ENCODE measurements around the gene CCDC97.

The CCDC97 gene

GRCh38 chr19:41353466-41354342 lies 43.7 kb downstream of the CCDC97 start, which contains the start of gene TGFB1 (continued):
- TF ChIP-seq ZNF335 (tag by site-specific recombination; conservative IDR thresholded peaks at IDR 0.05) (peak; percentile 76), ZNF391 (tag by site-specific recombination; IDR thresholded peaks at IDR 0.05; ENCODE audit: borderline replicate concordance, low read depth) (no peak), ZNF623 (tag by site-specific recombination; IDR thresholded peaks at IDR 0.05) (no peak; the same call in 1 of the 2 replicates), ZNF473 (tag by site-specific recombination; IDR thresholded peaks at IDR 0.05) (no peak), ZFP41 (tag by site-specific recombination; IDR thresholded peaks at IDR 0.05; ENCODE audit: borderline replicate concordance) (no peak), ZNF10 (tag by site-specific recombination; IDR thresholded peaks at IDR 0.05) (no peak), ZNF707 (tag by site-specific recombination; IDR thresholded peaks at IDR 0.05) (no peak), ATF2 (tag by site-specific recombination; IDR thresholded peaks at IDR 0.05; ENCODE audit: low read depth) (no peak), ZNF501 (tag by site-specific recombination; IDR thresholded peaks at IDR 0.05) (no peak), CTCF (tag by site-specific recombination; IDR thresholded peaks at IDR 0.05) (peak; percentile 96), ZNF112 (tag by site-specific recombination; IDR thresholded peaks at IDR 0.05) (no peak), SCRT2 (tag by site-specific recombination; IDR thresholded peaks at IDR 0.05) (no peak; the same call in none of the 2 replicates), BCL11B (tag by site-specific recombination; IDR thresholded peaks at IDR 0.05; ENCODE audit: low read depth) (no peak; the same call in 1 of the 2 replicates), ZBTB8A (tag by site-specific recombination; IDR thresholded peaks at IDR 0.05) (peak; percentile 43; the same call in 1 of the 2 replicates), KLF16 (tag by site-specific recombination; IDR thresholded peaks at IDR 0.05) (peak; percentile 92), SCRT1 (tag by site-specific recombination; IDR thresholded peaks at IDR 0.05; ENCODE audit: borderline replicate concordance) (no peak; the same call in 1 of the 2 replicates), ZBTB10 (tag by site-specific recombination; IDR thresholded peaks at IDR 0.05) (peak; percentile 88), ZNF747 (tag by site-specific recombination; IDR thresholded peaks at IDR 0.05) (no peak), ZNF155 (tag by site-specific recombination; IDR thresholded peaks at IDR 0.05) (no peak), SP2 (tag by site-specific recombination; IDR thresholded peaks at IDR 0.05) (peak; percentile 73), ZNF221 (tag by site-specific recombination; IDR thresholded peaks at IDR 0.05; ENCODE audit: borderline replicate concordance) (no peak)
- TF ChIP-seq, protein P1, sequence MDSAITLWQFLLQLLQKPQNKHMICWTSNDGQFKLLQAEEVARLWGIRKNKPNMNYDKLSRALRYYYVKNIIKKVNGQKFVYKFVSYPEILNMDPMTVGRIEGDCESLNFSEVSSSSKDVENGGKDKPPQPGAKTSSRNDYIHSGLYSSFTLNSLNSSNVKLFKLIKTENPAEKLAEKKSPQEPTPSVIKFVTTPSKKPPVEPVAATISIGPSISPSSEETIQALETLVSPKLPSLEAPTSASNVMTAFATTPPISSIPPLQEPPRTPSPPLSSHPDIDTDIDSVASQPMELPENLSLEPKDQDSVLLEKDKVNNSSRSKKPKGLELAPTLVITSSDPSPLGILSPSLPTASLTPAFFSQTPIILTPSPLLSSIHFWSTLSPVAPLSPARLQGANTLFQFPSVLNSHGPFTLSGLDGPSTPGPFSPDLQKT (IDR thresholded peaks at IDR 0.05; ENCODE audit: borderline replicate concordance, low read depth, low read length) = no peak
- TF ChIP-seq, protein P2, sequence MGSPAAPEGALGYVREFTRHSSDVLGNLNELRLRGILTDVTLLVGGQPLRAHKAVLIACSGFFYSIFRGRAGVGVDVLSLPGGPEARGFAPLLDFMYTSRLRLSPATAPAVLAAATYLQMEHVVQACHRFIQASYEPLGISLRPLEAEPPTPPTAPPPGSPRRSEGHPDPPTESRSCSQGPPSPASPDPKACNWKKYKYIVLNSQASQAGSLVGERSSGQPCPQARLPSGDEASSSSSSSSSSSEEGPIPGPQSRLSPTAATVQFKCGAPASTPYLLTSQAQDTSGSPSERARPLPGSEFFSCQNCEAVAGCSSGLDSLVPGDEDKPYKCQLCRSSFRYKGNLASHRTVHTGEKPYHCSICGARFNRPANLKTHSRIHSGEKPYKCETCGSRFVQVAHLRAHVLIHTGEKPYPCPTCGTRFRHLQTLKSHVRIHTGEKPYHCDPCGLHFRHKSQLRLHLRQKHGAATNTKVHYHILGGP (tag by site-specific recombination; IDR thresholded peaks at IDR 0.05) = no peak
- TF ChIP-seq, protein P3, sequence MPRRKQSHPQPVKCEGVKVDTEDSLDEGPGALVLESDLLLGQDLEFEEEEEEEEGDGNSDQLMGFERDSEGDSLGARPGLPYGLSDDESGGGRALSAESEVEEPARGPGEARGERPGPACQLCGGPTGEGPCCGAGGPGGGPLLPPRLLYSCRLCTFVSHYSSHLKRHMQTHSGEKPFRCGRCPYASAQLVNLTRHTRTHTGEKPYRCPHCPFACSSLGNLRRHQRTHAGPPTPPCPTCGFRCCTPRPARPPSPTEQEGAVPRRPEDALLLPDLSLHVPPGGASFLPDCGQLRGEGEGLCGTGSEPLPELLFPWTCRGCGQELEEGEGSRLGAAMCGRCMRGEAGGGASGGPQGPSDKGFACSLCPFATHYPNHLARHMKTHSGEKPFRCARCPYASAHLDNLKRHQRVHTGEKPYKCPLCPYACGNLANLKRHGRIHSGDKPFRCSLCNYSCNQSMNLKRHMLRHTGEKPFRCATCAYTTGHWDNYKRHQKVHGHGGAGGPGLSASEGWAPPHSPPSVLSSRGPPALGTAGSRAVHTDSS (tag by site-specific recombination; IDR thresholded peaks at IDR 0.05) = no peak
- TF ChIP-seq, protein P4, sequence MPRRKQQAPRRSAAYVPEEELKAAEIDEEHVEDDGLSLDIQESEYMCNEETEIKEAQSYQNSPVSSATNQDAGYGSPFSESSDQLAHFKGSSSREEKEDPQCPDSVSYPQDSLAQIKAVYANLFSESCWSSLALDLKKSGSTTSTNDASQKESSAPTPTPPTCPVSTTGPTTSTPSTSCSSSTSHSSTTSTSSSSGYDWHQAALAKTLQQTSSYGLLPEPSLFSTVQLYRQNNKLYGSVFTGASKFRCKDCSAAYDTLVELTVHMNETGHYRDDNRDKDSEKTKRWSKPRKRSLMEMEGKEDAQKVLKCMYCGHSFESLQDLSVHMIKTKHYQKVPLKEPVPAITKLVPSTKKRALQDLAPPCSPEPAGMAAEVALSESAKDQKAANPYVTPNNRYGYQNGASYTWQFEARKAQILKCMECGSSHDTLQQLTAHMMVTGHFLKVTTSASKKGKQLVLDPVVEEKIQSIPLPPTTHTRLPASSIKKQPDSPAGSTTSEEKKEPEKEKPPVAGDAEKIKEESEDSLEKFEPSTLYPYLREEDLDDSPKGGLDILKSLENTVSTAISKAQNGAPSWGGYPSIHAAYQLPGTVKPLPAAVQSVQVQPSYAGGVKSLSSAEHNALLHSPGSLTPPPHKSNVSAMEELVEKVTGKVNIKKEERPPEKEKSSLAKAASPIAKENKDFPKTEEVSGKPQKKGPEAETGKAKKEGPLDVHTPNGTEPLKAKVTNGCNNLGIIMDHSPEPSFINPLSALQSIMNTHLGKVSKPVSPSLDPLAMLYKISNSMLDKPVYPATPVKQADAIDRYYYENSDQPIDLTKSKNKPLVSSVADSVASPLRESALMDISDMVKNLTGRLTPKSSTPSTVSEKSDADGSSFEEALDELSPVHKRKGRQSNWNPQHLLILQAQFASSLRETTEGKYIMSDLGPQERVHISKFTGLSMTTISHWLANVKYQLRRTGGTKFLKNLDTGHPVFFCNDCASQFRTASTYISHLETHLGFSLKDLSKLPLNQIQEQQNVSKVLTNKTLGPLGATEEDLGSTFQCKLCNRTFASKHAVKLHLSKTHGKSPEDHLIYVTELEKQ (tag by site-specific recombination; IDR thresholded peaks at IDR 0.05; ENCODE audit: borderline replicate concordance) = no peak
